ENCODE results near the gene ESR2.
"Not testable (repeated sequence)": the region's sequence is repeated elsewhere in the genome, so short reads cannot be mapped to it uniquely, and the experiment has no call there.

The ESR2 gene

GRCh38 chr14:64126548-64126947 lies 167.6 kb downstream of the ESR2 start:
- no peak for DNase-seq (ENCODE audit: low read depth)

- no peak for DNase-seq (ENCODE audit: low read depth)
Measured at GRCh38 chr14:64125270-64125669, 168.9 kb downstream of the ESR2 start.

GRCh38 chr14:64123241-64123822 lies 170.8 kb downstream of the ESR2 start:
- DNase-seq (ENCODE audit: low read depth) = no peak

- no peak for DNase-seq (ENCODE audit: low read depth)
Measured at GRCh38 chr14:64119980-64120379, 174.2 kb downstream of the ESR2 start.

GRCh38 chr14:64119500-64119899 lies 174.7 kb downstream of the ESR2 start:
- DNase-seq (ENCODE audit: low read depth) = no peak

GRCh38 chr14:64118892-64119291 lies 175.3 kb downstream of the ESR2 start:
- no peak for DNase-seq (ENCODE audit: low read depth)

GRCh38 chr14:64118403-64118742 lies 175.8 kb downstream of the ESR2 start:
- DNase-seq (ENCODE audit: low read depth) = not testable (repeated sequence)

GRCh38 chr14:64117671-64118402 lies 176.3 kb downstream of the ESR2 start:
- DNase-seq (ENCODE audit: low read depth) = no peak

- no peak for DNase-seq (ENCODE audit: low read depth)
Measured at GRCh38 chr14:64115401-64115800, 178.8 kb downstream of the ESR2 start.

- DNase-seq (ENCODE audit: low read depth) = no peak
Measured at GRCh38 chr14:64114796-64115195, 179.4 kb downstream of the ESR2 start.

GRCh38 chr14:64114166-64114565 lies 180.0 kb downstream of the ESR2 start:
- DNase-seq (ENCODE audit: low read depth) = no peak

GRCh38 chr14:64112867-64113678 lies 181.1 kb downstream of the ESR2 start:
- DNase-seq (ENCODE audit: low read depth) = no peak

- no peak for DNase-seq (ENCODE audit: low read depth)
Measured at GRCh38 chr14:64110802-64111201, 183.4 kb downstream of the ESR2 start.

- DNase-seq (ENCODE audit: low read depth) = no peak
Measured at GRCh38 chr14:64109819-64110554, 184.2 kb downstream of the ESR2 start.

- DNase-seq (ENCODE audit: low read depth) = no peak
Measured at GRCh38 chr14:64107438-64107837, 186.7 kb downstream of the ESR2 start.

- no peak for DNase-seq (ENCODE audit: low read depth)
Measured at GRCh38 chr14:64098120-64098519, 196.1 kb downstream of the ESR2 start.

GRCh38 chr14:64095620-64096019 lies 198.6 kb downstream of the ESR2 start:
- DNase-seq (ENCODE audit: low read depth) = no peak

GRCh38 chr14:64092940-64093339 lies 201.2 kb downstream of the ESR2 start:
- no peak for DNase-seq (ENCODE audit: low read depth)

GRCh38 chr14:64092338-64092737 lies 201.8 kb downstream of the ESR2 start:
- DNase-seq (ENCODE audit: low read depth) = no peak

GRCh38 chr14:64091217-64091616 lies 203.0 kb downstream of the ESR2 start:
- DNase-seq (ENCODE audit: low read depth) = no peak

GRCh38 chr14:64089920-64090319 lies 204.3 kb downstream of the ESR2 start:
- DNase-seq (ENCODE audit: low read depth) = no peak

- DNase-seq (ENCODE audit: low read depth) = no peak
Measured at GRCh38 chr14:64088647-64088964, 205.6 kb downstream of the ESR2 start.

- no peak for DNase-seq (ENCODE audit: low read depth)
Measured at GRCh38 chr14:64082837-64083236, 211.3 kb downstream of the ESR2 start.

Data from stimulated activated CD8-positive, alpha-beta memory T cell treated with anti-CD3 and anti-CD28 coated beads, Interleukin-15, amount 100 ng/mL, for 24 hours (primary cell).